Astrocyte of the spinal cord (primary cell): ENCODE results near the gene STRBP.

Experiments used
- DNase-seq: peaks from one replicate; pipeline ENCODE4 v3.0.0; 2011; ENCODE audit warnings: low read depth, low spot score
- H3K4me3 ChIP-seq: 2 replicates; pipeline ENCODE4 v1.5.1; 2011; ENCODE audit warnings: low read depth, mild to moderate bottlenecking, low read length, moderate library complexity
- CTCF ChIP-seq: IDR thresholded peaks from 2 replicates; pipeline ENCODE4 v1.5.1; 2012; ENCODE audit warnings: low read depth, mild to moderate bottlenecking, low read length, inconsistent platforms
- in situ Hi-C: cut with HindIII; loops from 2 replicates; pipeline ENCODE4 v1.10.0; 2017; ENCODE audit warnings: low sequenced_read_pairs

STRBP gene

DNA sequence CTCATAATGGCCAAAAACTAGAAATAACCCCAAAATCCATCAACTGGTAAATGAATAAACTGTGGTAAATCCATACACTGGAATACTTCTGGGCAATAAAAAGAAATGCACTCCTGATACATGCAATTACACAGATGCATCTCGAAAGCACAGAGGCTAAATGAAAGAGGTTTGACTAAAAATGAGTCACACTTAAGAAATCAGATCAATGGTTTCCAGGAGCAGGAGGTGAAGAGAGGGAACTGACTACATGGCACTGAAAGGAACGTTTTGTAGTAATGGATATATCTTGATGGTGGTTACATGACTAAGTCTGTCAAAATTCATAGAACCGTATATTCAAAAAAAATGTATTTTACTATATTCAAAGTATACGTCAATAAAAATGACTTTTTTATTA is 42.4 kb downstream of the STRBP start:
- H3K4me3 ChIP-seq, result no peak overlapping the region
- TF ChIP-seq CTCF, result no peak
- in situ Hi-C loops, result no loop called here
- DNase-seq, result peak; percentile 23

DNA sequence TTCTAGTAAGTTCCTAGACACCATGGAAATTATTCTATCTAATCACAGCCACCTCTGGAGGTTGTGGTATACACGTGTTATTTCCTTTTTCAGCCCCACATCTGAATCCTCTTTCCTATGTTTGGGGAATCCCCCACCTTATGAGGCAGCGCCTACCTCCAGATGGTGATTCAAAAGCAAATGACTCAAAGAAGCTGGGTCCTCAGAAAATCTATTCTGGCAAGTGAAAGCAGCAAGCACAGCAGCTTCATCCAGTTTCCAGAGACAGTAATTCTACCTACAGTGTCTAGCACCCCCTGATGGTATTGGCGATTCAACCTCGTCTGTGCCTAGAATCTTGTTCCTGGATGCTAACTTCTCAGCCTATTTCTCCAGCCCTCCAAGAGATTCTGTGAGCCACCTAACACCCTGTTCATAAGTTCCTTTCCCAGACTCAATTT is 43.0 kb downstream of the STRBP start:
- peak; percentile 64 for TF ChIP-seq CTCF
- no peak overlapping the region for H3K4me3 ChIP-seq
- in situ Hi-C loops, result no loop called here
- peak; percentile 72 for DNase-seq

DNA sequence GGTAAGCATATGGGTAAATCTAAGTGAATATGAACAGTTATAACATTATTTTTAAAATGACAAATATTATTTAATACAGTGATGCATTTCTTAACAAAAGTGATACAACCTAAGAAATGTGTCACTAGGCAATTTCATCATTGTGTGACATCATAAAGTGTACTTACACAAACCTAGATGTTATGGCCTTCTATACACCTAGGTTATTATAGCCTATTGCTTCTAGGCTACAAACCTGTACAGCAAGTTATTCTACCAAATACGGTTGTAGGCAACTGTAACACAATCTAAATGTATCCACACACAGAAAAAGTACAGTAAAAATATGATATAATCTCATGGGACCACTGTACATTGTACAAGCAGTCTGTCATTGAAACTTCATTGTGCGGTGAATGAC is 48.3 kb downstream of the STRBP start:
- in situ Hi-C loops, result no loop called here
- DNase-seq, result no peak
- no peak overlapping the region for H3K4me3 ChIP-seq
- no peak for TF ChIP-seq CTCF

GRCh38 chr9:123218831-123219230 is 49.6 kb downstream of the STRBP start:
- in situ Hi-C loops, result no loop called here
- no peak for TF ChIP-seq CTCF
- no peak overlapping the region for H3K4me3 ChIP-seq
- no peak for DNase-seq

DNA sequence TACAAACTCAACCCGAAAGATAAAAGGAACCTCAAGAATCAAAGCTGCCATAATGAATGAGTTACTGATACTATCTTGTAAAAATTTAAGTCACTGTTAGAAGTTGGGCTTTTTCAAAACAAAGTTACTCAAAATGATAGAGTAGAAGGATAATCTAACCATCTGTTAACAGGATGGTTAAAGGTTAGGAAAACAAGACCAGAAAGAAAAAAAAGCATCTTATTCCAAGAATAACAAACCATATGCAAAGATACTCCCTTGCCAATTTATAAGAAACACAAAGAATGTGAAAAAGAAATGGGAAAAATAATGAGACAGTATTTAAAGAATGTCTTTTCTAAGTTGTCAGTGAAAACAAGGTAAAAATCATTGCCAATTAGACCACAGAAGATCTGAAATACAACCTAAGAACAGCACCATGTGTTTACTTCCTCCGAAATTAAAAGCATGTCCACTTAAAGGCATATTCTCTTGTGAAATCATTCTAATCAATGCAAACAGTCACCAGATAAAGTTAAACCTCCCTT is 51.2 kb downstream of the STRBP start:
- TF ChIP-seq CTCF, result no peak
- in situ Hi-C loops, result no loop called here
- peak; percentile 22 for DNase-seq
- H3K4me3 ChIP-seq, result no peak overlapping the region

GRCh38 chr9:123216251-123216797 is 52.1 kb downstream of the STRBP start:
- in situ Hi-C loops, result no loop called here
- DNase-seq, result no peak
- H3K4me3 ChIP-seq, result no peak overlapping the region
- TF ChIP-seq CTCF, result no peak
